ENCODE data around the gene LYZL2.
"Not testable (repeated sequence)": the region's sequence is repeated elsewhere in the genome, so short reads cannot be mapped to it uniquely, and the experiment has no call there.

DNA sequence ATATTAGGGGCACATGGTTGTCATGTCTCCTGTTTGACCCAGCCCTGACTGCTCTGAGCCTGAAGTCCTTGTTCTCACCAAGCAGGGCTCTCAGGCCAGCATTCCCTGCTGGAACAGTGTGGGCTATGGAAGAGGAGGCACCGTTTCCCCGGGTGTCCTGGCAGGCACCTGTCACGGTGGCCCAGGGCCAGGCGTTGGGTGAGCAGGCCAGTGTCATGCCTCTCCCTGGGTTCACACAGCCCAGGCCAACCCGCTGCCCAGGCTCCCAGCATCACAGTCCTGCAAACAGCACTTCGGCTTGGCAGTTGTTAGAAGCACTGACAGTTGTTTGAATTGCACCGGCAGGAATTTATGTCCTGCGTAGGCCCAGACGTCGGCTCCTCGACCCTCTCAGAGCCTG lies 38.4 kb upstream of the LYZL2 start:
- not testable (repeated sequence) for TF ChIP-seq CTCF (IDR thresholded peaks at IDR 0.05; ENCODE audit: insufficient read depth, low read depth, low read length); EZH2 (IDR thresholded peaks at IDR 0.05; ENCODE audit: insufficient read depth, low read length)
